ENCODE results near the gene PGAM5.
"Not testable (repeated sequence)": the region's sequence is repeated elsewhere in the genome, so short reads cannot be mapped to it uniquely, and the experiment has no call there.

Gene PGAM5

GRCh38 chr12:132690112-132690511 lies 20.5 kb upstream of the PGAM5 start:
- no peak for DNase-seq

DNA sequence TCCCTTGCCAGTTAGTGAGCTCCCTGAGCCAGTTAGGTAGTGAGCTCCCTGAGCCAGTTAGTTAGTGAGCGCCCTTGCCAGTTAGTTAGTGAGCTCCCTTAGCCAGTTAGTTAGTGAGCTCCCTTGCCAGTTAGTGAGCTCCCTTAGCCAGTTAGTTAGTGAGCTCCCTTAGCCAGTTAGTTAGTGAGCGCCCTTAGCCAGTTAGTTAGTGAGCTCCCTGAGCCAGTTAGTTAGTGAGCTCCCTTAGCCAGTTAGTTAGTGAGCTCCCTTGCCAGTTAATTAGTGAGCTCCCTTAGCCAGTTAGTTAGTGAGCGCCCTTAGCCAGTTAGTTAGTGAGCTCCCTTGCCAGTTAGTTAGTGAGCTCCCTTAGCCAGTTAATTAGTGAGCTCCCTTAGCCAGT lies 18.6 kb upstream of the PGAM5 start:
- not testable (repeated sequence) for DNase-seq

DNA sequence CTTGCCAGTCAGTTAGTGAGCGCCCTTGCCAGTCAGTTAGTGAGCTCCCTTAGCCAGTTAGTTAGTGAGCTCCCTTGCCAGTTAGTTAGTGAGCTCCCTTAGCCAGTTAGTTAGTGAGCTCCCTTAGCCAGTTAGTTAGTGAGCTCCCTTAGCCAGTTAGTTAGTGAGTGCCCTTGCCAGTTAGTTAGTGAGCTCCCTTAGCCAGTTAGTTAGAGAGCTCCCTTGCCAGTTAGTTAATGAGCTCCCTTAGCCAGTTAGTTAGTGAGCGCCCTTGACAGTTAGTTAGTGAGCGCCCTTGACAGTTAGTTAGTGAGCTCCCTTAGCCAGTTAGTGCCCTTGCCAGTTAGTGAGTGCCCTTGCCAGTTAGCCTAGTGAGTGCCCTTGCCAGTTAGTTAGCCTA lies 15.8 kb upstream of the PGAM5 start:
- not testable (repeated sequence) for DNase-seq

DNA sequence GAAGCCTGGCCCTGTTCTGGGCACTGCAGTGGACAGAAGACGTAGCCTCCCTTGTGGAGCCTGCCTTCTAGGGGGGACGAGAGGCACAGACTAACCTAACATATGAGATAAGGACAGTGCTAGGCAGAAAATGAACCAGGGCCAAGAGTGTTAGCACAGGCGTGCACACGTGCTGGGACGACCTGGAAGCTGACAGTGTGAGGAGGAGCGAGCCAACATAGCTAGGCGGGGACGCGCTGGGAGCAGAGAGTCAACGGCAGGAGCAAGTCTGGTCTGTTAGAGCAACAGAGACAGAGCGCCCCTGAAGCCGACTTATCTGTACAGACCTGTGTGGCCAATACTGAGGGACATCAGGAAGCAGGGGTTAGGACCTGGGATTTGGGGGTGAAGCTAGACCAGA lies 15.2 kb upstream of the PGAM5 start:
- DNase-seq, result no peak

GRCh38 chr12:132698341-132698740 lies 12.3 kb upstream of the PGAM5 start:
- no peak for DNase-seq

- DNase-seq, result no peak
These were observed 10.3 kb upstream of the PGAM5 start for GRCh38 chr12:132700212-132700822.

- no peak for DNase-seq
These were observed 8.0 kb upstream of the PGAM5 start for GRCh38 chr12:132702640-132703039.

GRCh38 chr12:132703641-132704040 lies 7.0 kb upstream of the PGAM5 start:
- no peak for DNase-seq

GRCh38 chr12:132707241-132707640 lies 3.4 kb upstream of the PGAM5 start:
- DNase-seq, result no peak

DNA sequence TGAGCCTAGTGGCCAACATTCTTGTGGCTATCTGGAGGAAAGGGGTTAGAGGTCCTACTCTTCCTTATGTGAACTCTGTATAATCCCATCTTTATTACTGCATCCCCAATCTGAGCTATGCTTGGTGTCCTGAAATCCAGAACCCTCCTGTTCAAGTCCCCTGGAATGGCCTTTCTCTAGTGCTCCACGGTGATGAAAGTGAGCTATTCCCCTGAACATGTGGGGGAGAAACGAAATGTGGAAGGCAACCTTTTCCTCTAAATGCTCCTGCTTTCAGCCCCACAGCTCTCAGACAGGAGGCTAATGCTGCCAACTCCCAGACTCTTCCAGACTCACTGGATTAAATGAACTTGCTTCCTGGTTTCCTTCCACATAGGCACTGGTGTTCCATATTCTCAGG lies 2.5 kb upstream of the PGAM5 start:
- no peak for DNase-seq

DNA sequence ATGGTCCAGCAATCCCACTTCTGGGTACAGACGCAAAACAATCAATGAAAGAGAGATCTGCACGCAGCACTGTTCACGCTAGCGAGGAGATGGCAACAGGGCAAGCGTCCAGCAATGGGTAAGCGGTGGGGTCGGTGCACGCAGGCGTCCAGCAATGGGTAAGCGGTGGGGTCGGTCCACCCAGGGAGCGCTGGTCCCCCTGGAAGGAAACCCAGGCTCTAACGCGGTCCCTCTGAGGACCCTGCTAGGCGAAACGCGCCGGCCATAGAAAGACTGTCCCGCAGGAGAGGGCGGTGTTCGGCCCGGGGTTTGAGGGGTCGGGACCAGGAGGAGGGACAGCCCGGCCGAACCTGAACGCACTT lies 618 bp upstream of the PGAM5 start:
- DNase-seq, result no peak

- no peak for DNase-seq
These were observed 620 bp downstream of the PGAM5 start for GRCh38 chr12:132711080-132711843.

- DNase-seq, result no peak
These were observed 2.5 kb downstream of the PGAM5 start for GRCh38 chr12:132713123-132713522.

DNA sequence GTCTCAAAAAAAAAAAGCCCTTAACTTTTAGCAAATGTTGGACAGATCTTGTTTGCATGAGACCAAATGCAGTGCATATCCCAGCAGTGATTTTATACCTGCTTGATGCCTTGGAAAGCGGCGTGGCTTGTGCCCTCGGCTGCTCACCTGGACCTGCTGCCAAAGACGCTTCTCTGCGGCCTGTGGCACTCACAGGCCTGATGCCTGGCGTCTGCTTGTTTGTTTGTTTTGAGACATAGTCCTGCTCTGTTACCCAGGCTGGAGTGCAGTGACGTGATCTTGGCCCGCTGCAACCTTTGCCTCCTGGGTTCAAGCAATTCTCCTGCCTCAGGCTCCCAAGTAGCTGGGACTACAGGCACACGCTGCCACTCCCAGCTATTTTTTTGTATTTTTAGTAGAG lies 5.2 kb downstream of the PGAM5 start:
- no peak for DNase-seq

GRCh38 chr12:132716356-132716755 lies 5.7 kb downstream of the PGAM5 start:
- no peak for DNase-seq

DNA sequence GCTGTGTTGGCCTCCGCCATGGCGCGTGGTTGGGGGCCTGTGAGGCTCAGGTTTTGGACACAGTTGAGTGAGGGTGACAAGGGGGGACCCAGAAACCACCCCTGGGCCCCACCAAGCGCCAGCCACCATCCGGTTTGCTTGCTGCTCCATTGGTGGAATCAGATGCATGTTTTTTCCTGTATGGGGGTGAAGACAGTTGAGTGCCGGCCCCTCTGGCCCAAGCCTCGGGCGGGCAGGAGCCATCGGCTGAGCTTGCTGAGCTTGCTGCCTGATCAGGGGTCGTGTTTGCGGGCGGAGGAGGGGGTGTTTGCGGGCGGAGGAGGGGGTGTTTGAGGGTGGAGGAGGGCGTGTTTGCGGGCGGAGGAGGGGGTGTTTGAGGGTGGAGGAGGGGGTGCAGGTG lies 6.4 kb downstream of the PGAM5 start:
- no peak for DNase-seq

GRCh38 chr12:132717531-132718387 lies 7.1 kb downstream of the PGAM5 start:
- no peak for DNase-seq

- no peak for DNase-seq
These were observed 8.0 kb downstream of the PGAM5 start for GRCh38 chr12:132718644-132719043.

DNA sequence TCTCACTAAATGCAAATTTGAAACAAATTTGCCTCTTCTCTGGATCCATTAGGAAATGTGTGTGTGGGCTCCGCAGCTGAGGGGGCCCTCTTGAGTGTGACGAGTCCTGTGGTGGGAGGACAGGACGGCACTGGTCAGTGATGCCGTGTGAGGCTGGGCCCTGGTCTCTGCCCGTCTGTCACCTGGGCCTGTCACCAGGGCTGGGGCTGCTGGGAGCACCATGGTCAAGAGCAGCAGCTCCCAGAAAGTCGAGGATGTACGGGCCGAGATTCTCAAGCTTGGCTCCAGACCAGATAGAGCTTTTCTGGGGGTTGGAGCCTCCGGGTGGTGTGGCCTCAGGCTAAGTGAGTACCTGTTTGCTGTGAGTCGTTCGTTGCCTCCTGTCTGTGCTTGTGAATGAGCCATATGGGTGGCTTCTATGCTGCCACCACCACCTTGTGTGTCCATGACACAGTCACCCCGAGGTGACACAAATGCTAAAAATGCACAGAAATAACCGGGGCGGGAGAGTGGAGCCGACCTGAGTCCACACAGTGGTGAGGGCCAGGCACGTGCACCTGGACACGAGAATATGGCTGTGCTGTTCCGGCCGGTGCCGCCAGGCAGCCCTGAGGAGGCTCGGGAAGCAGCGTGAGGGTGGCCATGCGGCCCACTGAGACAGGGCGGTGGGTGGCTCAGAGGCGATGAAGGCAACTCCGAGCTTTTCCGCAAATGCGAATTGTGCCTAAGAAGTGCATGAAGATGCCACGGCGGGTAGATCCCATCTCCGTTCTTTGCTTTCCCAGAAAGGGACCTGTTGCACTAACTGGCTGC lies 8.7 kb downstream of the PGAM5 start:
- DNase-seq, result no peak

GRCh38 chr12:132719954-132720324 lies 9.3 kb downstream of the PGAM5 start:
- no peak for DNase-seq

DNA sequence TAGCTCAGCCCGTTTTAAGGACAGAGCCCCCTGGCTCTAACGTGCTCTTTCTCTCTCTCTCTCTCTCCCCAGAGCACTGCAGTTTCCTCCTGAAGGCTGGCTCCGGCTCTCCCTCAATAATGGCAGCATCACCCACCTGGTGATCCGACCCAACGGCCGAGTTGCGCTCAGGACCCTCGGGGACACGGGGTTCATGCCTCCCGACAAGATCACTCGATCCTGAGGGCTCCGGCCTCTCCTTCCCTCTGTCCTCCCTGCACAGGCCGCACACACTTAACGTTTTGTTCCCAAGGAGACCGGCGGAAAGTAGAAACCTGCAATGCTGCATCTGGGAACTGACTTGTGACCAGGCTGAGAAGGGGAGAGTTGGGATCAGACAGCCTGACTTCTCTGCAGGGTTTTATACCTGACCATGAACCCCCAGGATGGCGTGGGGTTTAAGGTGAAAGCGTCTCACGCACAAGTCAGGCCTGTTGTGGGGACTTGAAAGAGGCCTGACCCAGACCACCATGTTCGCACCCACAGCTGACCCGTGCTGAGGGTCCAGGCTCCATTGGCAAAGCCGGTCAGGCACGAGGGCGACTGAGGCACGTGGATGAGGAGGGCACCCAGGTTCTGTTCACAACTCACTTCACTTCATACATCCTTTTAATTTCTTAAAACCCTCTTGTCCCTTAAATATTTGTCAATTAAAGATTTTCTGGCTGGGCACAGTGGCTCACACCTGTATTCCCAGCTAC lies 10.1 kb downstream of the PGAM5 start:
- DNase-seq, result no peak

DNA sequence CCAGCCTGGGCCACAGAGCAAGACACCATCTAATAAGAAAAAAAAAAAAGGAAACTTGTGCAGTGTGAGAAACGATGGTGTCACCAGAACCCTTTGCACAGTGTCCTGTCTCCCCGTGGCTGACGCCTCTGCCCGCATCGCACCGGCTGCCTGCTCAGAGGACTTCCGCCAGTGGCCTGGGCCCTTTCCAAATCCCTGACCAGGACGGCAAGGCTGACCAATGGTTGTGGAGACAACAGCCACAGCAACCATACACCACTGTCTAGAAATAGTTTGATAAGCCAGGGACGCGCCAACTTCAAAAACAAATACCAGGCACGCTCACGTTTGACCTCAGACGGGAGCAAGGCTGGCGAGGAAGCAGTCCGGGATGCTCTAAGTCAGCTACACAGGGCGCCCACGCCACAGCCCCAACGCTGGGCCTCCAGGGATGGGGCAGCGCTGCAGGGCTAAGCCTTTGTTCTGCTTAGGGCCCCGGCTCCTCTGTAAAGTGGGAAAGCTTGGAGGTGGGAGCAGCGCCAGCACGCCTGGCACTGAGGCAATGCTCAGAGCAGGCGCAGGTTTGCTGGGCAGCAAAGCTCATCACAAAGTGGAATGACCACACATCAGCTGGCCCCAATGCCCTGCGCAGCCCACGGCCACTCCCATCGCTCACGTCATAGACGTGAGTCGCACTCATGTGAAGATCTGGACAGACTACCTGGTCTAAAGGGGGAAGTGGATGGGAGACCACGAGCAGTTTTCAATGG lies 12.5 kb downstream of the PGAM5 start:
- DNase-seq, result no peak
